ENCODE data around the gene PCNA.
"Not testable (repeated sequence)": the region's sequence is repeated elsewhere in the genome, so short reads cannot be mapped to it uniquely, and the experiment has no call there.

PCNA gene

GRCh38 chr20:5095931-5096330 lies 23.8 kb downstream of the PCNA start:
- FAIRE-seq: no peak

DNA sequence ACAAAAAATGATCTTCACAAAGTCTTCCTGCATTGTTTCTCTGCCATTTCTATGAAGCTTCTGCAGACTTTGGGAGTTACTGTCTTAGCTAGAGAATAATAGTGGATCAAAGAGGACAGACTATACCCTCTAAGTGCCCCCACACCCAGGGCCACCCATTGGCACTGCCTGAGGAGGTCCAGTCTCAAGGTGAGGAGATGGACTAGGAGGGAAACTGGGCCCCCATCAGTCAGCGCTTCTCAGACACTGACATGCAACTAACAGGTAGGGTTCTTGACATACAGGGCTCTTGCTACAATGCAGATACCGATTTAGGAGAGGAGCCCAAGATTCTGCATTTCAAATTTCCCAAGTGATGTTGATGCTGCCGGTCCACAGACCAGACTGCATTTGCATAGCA lies 24.3 kb downstream of the PCNA start:
- FAIRE-seq: no peak

DNA sequence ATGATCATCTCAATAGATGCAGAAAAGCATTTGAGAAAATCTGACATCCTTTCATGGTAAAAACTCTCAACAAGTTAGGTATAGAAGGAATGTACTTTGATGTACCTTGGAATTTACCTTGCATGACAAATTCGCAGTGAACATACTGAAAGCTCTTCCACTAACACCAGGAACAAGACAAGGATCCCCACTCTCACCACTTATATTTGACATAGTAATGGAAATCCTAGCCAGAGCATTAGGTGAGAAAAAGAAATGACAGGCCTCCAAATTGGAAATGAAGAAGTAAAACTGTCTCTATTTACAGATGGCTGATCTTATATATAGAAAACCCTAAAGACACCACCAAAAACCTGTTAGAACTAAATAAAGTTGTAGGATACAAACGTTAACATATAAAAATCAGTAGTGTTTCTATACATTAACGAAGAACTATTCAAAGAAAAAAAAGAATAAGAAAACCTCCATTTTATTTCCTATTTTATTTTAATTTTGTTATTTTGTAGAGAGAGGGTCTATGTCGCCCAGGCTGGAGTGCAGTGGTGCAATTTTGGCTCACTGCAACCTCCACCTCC lies 26.9 kb downstream of the PCNA start:
- FAIRE-seq: no peak

DNA sequence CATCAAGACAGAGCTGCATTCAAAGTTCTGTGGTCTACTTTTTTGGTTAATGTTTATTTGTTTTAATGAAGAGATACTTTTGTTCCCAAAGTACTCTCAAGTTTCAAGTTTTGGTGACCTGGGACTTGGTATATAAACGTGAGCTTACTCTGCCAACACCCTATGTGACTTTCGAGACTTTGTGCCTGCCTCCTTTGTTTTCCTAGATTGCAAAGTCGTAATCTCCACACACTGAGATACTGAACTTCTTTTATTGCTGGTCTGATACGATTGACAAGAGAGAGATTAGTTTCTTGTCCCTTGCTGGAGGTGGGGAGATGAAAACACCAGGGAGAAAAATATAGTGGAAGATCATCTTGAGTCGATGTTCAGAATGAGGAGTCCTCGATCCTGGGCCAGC lies 27.9 kb downstream of the PCNA start:
- FAIRE-seq: no peak

DNA sequence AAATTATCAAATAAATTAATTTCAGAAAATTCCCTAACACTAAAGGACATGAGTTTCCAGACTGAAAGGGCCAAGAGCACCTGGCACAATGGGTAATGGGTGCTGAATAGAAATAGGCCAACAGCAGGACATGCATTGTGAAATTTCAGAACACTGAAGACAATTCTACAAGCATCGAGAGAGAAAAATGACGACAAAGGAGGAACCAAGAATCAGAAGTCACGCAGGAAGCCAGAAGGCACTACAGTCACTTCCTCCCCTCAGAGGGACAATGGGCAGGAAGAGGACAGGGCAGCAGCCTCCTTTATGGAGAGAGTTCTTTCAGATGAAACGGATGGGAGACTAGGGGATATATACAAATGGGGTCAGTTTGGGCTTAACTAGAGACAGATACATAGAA lies 29.6 kb downstream of the PCNA start:
- FAIRE-seq: no peak

DNA sequence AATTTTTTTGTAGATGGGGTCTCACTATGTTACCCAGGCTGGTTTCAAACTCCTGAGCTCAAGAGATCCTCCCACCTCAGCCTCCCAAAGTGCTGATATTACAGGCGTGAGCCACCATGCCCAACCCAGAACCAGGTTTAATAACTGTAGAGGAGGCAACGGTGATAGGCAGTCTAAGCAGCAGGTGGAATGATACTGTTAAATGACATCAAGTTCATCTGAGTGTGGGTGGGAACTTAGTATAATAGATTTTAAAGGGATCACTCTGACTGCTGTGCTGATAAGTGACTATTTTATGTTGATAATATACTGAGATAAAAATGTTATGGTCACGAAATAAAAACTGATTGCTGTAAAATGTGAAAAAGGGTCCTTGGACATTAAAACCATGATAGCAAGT lies 31.1 kb downstream of the PCNA start:
- FAIRE-seq: no peak

DNA sequence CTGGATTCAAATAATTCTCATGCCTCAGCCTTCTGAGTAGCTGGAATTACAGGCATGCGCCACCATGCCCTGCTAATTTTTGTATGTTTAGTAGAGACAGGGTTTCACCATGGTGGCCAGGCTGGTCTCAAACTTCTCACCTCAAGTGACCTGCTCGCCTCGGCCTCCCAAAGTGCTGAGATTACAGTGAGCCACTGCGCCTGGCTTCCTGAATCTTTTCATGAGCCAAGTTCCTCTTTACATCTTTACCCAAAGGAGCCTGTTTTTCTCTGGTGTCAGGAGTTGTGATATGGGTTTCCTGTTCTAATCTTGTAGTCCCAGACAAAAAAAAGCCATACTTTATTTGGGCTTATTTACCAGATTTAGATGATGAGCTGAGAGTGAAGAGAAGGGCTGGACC lies 34.4 kb downstream of the PCNA start:
- FAIRE-seq: no peak

- FAIRE-seq: no peak
Measured at GRCh38 chr20:5080384-5080877, 39.3 kb downstream of the PCNA start.

- no peak for FAIRE-seq
Measured at GRCh38 chr20:5078399-5078958, 41.3 kb downstream of the PCNA start.

DNA sequence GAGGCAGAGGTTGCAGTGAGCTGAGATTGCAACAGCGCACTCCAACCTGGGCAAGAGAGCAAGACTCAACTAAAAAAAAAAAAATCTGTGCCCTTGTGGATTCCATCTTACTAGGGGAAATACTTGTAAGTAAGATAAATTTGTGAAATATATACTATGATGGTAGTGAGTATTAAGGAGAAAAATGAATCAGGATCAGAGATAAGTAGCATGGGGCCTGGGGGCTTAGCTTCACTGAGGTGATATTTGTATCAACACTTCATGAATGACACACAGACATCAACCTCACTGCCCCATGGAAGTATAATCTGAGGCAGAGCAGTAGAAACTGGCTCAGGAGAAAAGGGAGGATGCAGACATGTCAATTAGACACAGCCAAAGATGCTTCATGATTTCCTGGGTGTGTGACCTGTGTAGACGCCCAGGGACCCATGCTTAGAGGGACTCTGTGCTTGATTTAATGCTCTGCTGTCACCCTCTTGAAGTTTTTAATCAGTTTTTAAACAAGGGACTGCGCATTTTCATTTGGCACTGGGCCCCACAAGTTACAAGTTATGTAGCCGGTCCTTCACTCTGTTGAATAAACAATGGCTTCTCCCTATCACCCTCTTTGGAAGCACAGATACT lies 41.9 kb downstream of the PCNA start:
- FAIRE-seq: no peak

DNA sequence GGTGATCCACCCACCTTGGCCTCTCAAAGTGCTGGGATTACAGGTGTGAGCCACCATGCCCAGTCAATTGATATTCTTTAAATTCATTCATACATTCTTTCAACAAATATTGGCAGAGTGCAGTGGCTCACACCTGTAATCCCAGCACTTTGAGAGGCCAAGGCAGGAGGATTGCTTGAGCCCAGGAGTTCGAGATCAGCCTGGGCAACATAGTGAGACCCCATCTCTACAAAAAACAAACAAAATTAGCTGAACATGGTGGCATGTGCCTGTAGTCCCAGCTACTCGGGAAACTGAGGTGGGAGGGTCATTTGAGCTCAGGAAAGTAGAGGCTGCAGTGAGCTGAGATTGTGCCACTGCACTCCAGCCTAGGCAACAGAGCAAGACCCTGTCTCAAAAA lies 42.8 kb downstream of the PCNA start:
- FAIRE-seq: not testable (repeated sequence)

- no peak for FAIRE-seq
Measured at GRCh38 chr20:5074232-5074674, 45.5 kb downstream of the PCNA start.

DNA sequence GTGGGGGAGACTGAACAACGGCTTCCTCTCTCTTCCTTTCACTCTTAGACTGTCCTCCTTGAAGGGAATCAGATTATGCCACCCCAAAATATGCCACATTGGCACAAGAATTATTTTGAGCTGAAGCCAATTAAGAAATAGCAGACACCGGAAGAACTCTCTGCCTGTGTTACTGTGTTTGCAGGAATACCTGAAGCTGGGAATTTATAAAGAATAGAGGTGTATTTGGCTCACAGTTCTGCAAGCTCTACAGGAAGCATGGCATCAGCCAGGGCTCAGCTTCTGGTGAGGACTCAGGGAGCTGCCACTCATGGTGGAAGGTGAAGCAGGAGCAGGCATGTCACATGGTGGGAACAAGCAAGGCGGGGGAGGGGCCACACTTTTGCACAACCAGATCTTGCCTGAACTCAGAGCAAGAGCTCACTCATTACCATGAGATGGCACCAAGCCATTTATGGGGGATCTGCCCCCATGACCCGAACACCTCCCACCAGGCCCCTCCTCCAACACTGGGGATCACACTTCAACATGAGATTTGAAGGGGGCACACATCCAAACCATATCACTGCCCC lies 46.0 kb downstream of the PCNA start:
- FAIRE-seq: no peak

DNA sequence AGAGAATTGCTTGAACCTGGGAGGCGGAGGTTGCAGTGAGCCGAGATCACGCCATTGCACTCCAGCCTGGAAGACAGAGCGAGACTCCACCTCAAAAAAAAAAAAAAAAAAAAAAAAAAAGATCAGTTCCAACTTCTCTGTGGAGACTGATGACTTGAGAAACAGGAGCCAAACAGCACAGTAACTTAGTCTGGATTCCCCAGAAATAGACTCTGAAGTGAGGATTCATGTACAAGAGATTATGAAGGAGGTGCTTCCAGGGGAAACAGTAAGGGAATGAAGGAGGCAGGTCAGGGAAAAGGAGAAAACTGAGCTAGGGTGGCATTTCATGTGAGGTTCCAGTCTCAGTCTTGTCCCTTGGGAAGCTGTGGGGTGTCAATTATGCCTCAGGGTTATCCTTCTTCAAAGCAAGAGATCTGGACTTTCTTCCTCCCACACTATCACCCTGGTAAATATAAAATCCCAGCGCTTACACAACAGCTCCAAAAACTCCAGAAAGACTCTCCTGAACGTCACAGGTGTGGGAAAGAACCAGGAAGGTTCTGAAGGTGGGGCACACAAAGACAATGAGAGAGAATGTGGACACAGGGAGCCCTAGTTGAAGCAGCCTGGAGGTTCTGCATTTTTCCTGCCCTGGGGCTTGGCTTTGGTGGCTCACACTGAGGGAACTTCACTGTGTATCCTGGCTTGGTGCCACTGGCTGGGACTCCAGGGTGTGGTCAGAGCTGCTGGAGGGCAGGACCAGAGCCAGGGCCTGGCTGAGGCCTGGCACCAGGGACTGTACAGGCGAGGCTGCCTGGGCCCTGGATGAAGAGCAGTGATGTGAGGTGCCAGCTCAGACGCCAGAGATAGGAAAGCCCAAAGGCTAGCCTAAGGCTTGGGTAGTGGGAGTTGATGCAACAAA lies 46.8 kb downstream of the PCNA start:
- no peak for FAIRE-seq

DNA sequence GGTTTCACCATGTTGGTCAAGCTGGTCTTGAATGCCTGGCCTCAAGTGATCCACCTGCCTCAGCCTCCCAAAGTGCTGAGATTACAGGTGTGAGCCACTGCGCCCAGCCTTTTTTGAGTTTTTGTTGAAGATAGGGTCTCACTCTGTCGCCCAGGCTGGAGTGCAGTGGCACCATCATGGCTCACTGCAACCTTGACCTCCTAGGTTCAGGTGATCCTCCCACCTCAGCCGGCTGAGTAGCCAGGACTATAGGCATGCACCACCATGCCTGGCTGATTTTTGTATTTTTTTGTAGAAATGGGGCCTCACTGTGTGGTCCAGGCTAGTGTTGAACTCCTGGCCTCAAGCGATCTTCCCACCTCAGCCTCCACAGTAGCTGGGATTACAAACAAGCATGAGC lies 47.8 kb downstream of the PCNA start:
- FAIRE-seq: not testable (repeated sequence)

- FAIRE-seq: peak; percentile 88
Measured at GRCh38 chr20:5070570-5070969, 49.2 kb downstream of the PCNA start.

GRCh38 chr20:5070081-5070480 lies 49.7 kb downstream of the PCNA start:
- no peak for FAIRE-seq

DNA sequence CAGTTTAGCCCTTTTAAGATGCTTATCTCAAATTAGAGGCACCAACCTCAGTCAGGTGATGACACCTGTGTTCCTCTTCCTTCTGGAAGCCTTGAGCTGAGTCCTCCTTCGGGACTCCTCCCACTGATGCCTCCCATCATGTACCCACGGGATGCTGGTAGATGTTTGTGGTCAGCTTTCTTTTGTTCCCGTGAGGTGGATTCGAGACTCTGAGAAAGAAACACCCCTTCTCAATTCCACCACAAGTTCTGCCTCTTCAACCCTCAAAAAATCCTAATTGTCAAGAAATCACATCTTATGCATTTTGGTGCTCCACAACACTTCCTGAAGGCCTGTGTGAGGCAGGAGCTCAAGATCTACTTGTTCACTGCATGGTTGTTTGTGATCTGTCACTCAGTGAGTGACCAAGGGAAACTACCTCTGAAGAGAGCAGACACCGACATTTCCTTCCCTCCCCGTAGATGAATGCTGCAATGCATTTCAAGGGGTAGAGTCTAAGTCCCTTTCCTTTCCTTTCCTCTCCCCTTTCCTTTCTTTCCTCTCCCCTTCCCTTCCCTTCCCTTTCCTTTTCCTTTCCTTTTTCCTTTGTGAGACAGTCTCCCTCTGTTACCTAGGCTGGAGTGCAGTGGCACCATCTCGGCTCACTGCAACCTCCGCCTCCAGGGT lies 50.5 kb downstream of the PCNA start:
- no peak for FAIRE-seq

GRCh38 chr20:5067877-5068645 lies 51.7 kb downstream of the PCNA start:
- FAIRE-seq: no peak

DNA sequence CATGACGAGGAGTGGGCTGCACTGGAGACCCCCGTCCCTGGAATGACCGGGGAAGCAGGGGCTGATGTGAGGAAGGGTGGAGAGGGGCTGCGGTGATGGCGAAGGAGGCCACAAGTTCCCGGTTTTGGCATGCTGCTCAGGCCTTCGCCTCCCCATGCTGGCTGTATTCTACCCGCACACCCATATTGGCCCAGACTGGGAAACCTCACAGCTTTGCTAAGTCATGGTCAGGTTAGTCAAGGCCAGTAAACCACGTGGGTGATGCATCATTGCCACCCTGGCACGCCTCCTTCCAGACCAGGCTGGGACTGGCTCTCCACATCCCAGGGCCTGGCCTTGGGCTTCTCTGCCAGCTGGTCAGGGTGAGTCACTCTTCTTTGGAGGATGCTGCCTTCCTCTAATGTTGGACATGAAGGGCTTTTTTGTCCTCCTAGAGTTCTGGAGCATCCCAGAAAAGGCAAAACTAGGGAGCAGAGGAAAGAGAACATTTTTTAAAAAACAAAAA lies 53.8 kb downstream of the PCNA start:
- FAIRE-seq: no peak

DNA sequence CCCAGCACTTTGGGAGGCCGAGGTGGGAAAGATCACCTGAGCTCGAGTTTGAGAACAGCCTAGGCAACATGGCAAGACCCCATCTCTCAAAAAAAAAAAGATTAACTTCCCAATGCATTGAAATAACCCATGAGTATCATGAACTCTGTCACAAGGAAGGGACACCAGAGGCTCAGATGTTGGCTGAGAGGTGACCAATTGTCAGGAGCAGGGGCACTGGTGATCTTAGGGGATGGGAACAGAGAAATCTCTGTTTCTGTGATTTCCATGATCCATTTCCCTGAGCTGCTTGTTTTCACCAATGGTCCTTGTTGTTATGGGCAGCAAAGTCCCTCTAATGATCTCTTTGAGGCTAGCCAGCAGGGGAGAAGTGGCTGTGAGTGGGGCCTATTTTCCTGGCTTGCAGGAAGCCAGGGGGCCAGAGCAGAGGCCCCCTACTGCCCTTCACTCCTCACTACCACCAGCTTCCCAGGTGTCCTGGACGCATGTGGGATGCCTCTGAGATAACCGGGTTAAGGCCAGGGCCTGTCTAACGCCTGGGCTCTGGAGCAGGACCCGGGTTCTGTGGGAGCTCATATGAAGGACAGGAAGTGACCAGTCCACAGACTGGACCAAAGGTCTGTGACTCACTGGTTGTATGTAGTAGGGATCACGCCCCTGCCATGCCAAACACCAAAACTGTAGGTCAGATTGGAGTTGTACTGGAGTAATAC lies 54.4 kb downstream of the PCNA start:
- no peak for FAIRE-seq
